Neuronal stem cell (in vitro differentiated cells): Measurements from ENCODE around the gene ZNF438.

Experiments
- DNase-seq: peaks from one replicate; pipeline ENCODE4 v3.0.0-alpha.2; 2013; ENCODE audit warnings: low spot score
- H2AFZ ChIP-seq: one replicate; pipeline ENCODE4 v1.6.1; 2013; ENCODE audit warnings: mild to moderate bottlenecking, low read length, inconsistent platforms
- H2AK5ac ChIP-seq: 2 replicates; pipeline ENCODE4 v1.6.1; 2013; ENCODE audit warnings: low read depth, mild to moderate bottlenecking, inconsistent platforms, low read length, moderate library complexity, mixed read lengths
- H2BK120ac ChIP-seq: 2 replicates; pipeline ENCODE4 v1.6.1; 2013; ENCODE audit warnings: low read depth, mild to moderate bottlenecking, inconsistent platforms, low read length, moderate library complexity, mixed read lengths
- H2BK12ac ChIP-seq: one replicate; pipeline ENCODE4 v1.6.1; 2013; ENCODE audit warnings: low read length, inconsistent platforms
- H2BK15ac ChIP-seq: 2 replicates; pipeline ENCODE4 v1.6.1; 2013; ENCODE audit warnings: mild to moderate bottlenecking, low read length, inconsistent platforms, mixed read lengths
- H2BK5ac ChIP-seq: one replicate; pipeline ENCODE4 v1.6.1; 2013; ENCODE audit warnings: inconsistent platforms, mild to moderate bottlenecking, low read length, moderate library complexity
- H3K14ac ChIP-seq: one replicate; pipeline ENCODE4 v1.6.1; 2013; ENCODE audit warnings: low read length, inconsistent platforms
- H3K18ac ChIP-seq: 2 replicates; pipeline ENCODE4 v1.6.1; 2013; ENCODE audit warnings: low read length, inconsistent platforms
- H3K23ac ChIP-seq: 2 replicates; pipeline ENCODE4 v1.6.1; 2013; ENCODE audit warnings: low read depth, mild to moderate bottlenecking, mixed read lengths, low read length, inconsistent platforms; ENCODE audit not compliant: poor library complexity
- H3K27ac ChIP-seq: replicated peaks from 3 replicates; pipeline ENCODE4 v1.5.1; 2013; ENCODE audit warnings: low read length, inconsistent platforms
- H3K27me3 ChIP-seq, 3 experiments: 2 replicates each; pipeline ENCODE4 v1.6.1; 2013; ENCODE audit warnings: low read length in 3 of 3, mild to moderate bottlenecking in 2 of 3, inconsistent platforms in 1 of 3, low read depth in 1 of 3, mixed read lengths in 1 of 3, moderate library complexity in 1 of 3; ENCODE audit not compliant: control insufficient read depth in 3 of 3, insufficient read depth in 3 of 3
- H3K36me3 ChIP-seq, 2 donors: replicated peaks in 1 of 2; 2 replicates each; pipeline ENCODE4 v1.6.1; 2013; ENCODE audit warnings: low read length in 2 of 2; ENCODE audit not compliant: control insufficient read depth in 2 of 2, insufficient read depth in 2 of 2
- H3K4ac ChIP-seq: 2 replicates; pipeline ENCODE4 v1.6.1; 2013; ENCODE audit warnings: inconsistent platforms, mild to moderate bottlenecking, low read length, moderate library complexity
- H3K4me1 ChIP-seq, 2 donors: 1 replicate in 1 of 2; 2 replicates in 1 of 2; pipeline ENCODE4 v1.6.1; 2013; ENCODE audit warnings: low read length in 2 of 2, low read depth in 1 of 2; ENCODE audit not compliant: control insufficient read depth in 2 of 2, insufficient read depth in 1 of 2
- H3K4me2 ChIP-seq: one replicate; pipeline ENCODE4 v1.6.1; 2013; ENCODE audit warnings: mild to moderate bottlenecking, low read length, inconsistent platforms; ENCODE audit not compliant: insufficient read depth, poor library complexity, severe bottlenecking
- H3K4me3 ChIP-seq, 2 donors: 2 replicates each; pipeline ENCODE4 v1.5.1; 2013; ENCODE audit warnings: low read length in 2 of 2, mild to moderate bottlenecking in 2 of 2, inconsistent platforms in 1 of 2, moderate library complexity in 1 of 2
- H3K79me1 ChIP-seq: one replicate; pipeline ENCODE4 v1.6.1; 2013; ENCODE audit warnings: low read depth, mild to moderate bottlenecking, inconsistent platforms, low read length, moderate library complexity
- H3K9ac ChIP-seq: one replicate; pipeline ENCODE4 v1.6.1; 2013; ENCODE audit warnings: mild to moderate bottlenecking, low read depth, low read length, inconsistent platforms; ENCODE audit not compliant: poor library complexity
- H3K9me3 ChIP-seq, 2 donors: replicated peaks in 1 of 2; 2 replicates each; pipeline versions ENCODE3 to v1.6.1; 2013; ENCODE audit warnings: low read length in 2 of 2, mild to moderate bottlenecking in 2 of 2, inconsistent platforms in 1 of 2, low read depth in 1 of 2, mixed read lengths in 1 of 2, moderate library complexity in 1 of 2; ENCODE audit not compliant: control insufficient read depth in 2 of 2, insufficient read depth in 1 of 2
- H4K8ac ChIP-seq: one replicate; pipeline ENCODE4 v1.6.1; 2013; ENCODE audit warnings: low read depth, mild to moderate bottlenecking, inconsistent platforms, low read length, moderate library complexity
- H4K91ac ChIP-seq: one replicate; pipeline ENCODE4 v1.6.1; 2013; ENCODE audit warnings: low read length, low read depth, mild to moderate bottlenecking, inconsistent platforms; ENCODE audit not compliant: poor library complexity
- WGBS, 2 donors: extraction: QIAGEN DNeasy Blood & Tissue Kit; methylation state at CpG; one replicate each; pipeline ENCODE4 v1.1.7; 2013; ENCODE audit warnings: missing lambda C conversion rate in 2 of 2, mixed read lengths in 1 of 2; ENCODE audit not compliant: insufficient read length in 2 of 2, insufficient replicate concordance in 1 of 2; ENCODE audit errors: extremely low coverage in 2 of 2; 5-methylcytosine and 5-hydroxymethylcytosine counted together

ZNF438 gene

DNA sequence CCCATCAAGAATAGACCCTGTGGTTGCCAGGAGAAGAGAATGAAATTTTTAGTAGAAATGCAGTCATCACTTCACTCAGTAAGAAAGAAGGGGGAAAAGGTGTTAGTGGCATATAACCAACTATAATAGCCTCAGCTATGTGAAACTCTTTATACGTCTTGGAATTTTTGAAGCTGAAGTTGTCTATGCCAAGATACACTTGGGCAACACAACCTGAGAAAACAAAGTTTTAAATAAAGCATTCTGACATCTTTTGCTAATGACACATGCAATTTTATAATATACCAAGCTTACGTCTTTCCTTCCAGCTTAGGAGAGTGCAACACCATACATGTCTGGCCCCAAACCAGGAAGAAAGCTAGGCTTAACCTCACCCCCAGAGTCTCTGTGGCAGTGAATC, 40.8 kb upstream of the ZNF438 start:
- Histone ChIP-seq H3K4me1 (no peaks in the 10 kb centered on the region), H3K27me3 (no peaks in the 10 kb centered on the region), H2BK12ac (no peak overlapping the region), H3K36me3 (no peaks in the 10 kb centered on the region), H4K91ac (no peak overlapping the region), H2BK120ac (no peak overlapping the region), H2AK5ac (no peak overlapping the region), H2AFZ (no peak overlapping the region), H3K9ac (no peak overlapping the region), H2BK5ac (no peak overlapping the region), H2BK15ac (no peak overlapping the region), H4K8ac (no peak overlapping the region), H3K27ac (no peak overlapping the region), H3K79me1 (no peaks in the 10 kb centered on the region), H3K4me3 (no peak overlapping the region), H3K9me3 (no peaks in the 10 kb centered on the region), H3K18ac (no peak overlapping the region), H3K4me2 (no peak overlapping the region), H3K23ac (no peak overlapping the region), H3K14ac (no peak overlapping the region), H3K4ac (no peak overlapping the region)
- no peak for DNase-seq
- no CpG with 5 or more reads among the region's 2 CpGs for WGBS, 2 donors

DNA sequence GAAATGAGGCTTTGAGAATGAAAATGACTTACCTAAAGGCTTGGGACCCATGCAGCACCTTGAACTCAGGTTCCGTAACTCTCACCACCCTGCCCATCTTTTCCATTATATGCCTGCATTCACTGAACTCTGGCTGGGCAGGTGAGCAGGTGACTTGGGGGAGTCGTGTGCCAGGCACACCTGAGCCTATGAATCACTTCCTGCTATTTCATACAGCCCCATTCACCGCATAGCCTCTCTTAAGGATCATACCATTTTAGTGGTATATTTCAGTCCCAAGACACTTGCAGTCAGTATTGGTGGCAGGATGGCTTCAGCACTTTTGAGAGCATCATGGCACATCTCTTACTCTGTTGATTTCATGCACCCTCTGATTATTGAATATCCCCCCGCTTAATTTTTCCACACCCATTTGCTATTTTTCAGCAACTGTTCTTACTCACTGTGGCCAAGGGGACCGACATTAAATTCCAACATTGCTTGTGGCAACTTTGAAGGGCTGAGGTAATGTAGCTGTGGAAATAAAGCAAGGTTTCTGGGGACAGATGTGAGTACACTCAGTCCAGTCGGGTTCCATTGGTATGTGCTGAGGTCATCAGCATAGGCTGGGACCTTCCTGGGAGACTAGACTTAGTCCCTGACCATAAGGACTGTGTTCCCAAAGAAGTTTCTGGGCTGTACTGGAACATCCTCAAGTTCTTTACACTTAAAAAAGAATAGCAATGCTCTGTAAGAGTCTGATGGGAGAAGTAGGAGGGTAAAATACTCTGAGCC, 39.8 kb upstream of the ZNF438 start:
- no peaks in the 10 kb centered on the region for H3K9me3 ChIP-seq
- no peaks in the 10 kb centered on the region for H3K79me1 ChIP-seq
- no peak overlapping the region for H4K8ac ChIP-seq
- no peaks in the 10 kb centered on the region for H3K36me3 ChIP-seq
- no CpG with 5 or more reads among the region's 6 CpGs for WGBS, 2 donors
- no peak overlapping the region for H4K91ac ChIP-seq
- H3K4me1 ChIP-seq = no peaks in the 10 kb centered on the region
- no peak overlapping the region for H2BK12ac ChIP-seq
- no peak overlapping the region for H3K4me2 ChIP-seq
- H3K14ac ChIP-seq = no peak overlapping the region
- no peak overlapping the region for H2AFZ ChIP-seq
- no peak overlapping the region for H3K4me3 ChIP-seq
- no peak overlapping the region for H3K18ac ChIP-seq
- no peak overlapping the region for H2BK5ac ChIP-seq
- no peak overlapping the region for H2BK15ac ChIP-seq
- H3K27me3 ChIP-seq = no peaks in the 10 kb centered on the region
- no peak overlapping the region for H3K9ac ChIP-seq
- H3K27ac ChIP-seq = no peak overlapping the region
- no peak for DNase-seq
- H3K4ac ChIP-seq = no peak overlapping the region
- no peak overlapping the region for H3K23ac ChIP-seq
- no peak overlapping the region for H2AK5ac ChIP-seq
- no peak overlapping the region for H2BK120ac ChIP-seq

DNA sequence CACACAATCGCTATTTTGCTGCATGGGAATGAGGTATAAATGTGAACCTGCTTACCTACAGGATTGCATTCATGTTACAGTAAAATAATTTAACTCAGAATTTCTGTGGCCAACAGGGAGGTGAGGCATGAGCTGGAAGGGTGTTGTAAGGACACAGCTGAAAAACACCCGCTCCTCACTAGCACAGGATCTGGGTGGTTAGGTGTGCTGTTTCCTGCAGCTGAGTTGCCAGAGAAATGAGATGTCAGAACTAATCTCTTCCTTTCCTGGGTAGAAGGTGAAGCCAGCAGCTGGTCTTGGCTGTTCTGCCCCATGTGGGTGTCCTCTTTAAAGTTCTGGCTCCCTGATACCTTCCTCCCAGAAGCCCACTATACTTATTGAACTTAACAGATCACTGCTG, 39.0 kb upstream of the ZNF438 start:
- Histone ChIP-seq H3K4me1 (no peaks in the 10 kb centered on the region), H2BK15ac (no peak overlapping the region), H2BK120ac (no peak overlapping the region), H3K23ac (no peak overlapping the region), H2AFZ (no peak overlapping the region), H2BK5ac (no peak overlapping the region), H4K91ac (no peak overlapping the region), H3K36me3 (no peaks in the 10 kb centered on the region), H3K4me2 (no peak overlapping the region), H3K27me3 (no peaks in the 10 kb centered on the region), H4K8ac (no peak overlapping the region), H3K27ac (no peak overlapping the region), H3K9ac (no peak overlapping the region), H3K14ac (no peak overlapping the region), H3K18ac (peak overlapping the region; percentile 67), H3K79me1 (no peaks in the 10 kb centered on the region), H3K9me3 (no peaks in the 10 kb centered on the region), H2AK5ac (no peak overlapping the region), H2BK12ac (no peak overlapping the region), H3K4me3 (no peak overlapping the region), H3K4ac (no peak overlapping the region)
- WGBS, 2 donors = no CpG with 5 or more reads among the region's 2 CpGs
- no peak for DNase-seq

DNA sequence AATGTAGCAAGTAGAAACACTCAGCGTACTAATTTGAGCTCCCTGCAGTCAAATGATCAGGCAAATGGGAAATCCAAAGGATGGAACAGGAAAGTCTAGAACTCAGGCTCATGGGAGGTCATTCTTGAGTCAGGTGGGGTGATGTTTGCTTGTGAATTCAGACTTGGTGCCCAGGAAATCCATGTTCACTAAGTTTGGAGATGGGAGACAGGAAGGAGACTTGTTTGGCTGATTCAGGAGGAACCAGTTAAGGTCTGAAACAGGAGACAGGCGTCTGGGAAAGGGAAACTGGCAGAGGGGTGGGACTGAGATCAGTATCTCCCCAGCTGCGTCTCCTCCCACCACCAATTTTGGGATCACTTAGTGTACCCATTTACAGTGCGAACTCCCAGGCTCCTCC, 38.4 kb upstream of the ZNF438 start:
- Histone ChIP-seq H3K9ac (no peak overlapping the region), H3K18ac (no peak overlapping the region), H2BK12ac (no peak overlapping the region), H2BK5ac (no peak overlapping the region), H3K36me3 (no peaks in the 10 kb centered on the region), H4K8ac (no peak overlapping the region), H3K4me2 (no peak overlapping the region), H3K27me3 (no peaks in the 10 kb centered on the region), H3K79me1 (no peaks in the 10 kb centered on the region), H2BK120ac (no peak overlapping the region), H3K27ac (no peak overlapping the region), H2AFZ (no peak overlapping the region), H3K14ac (no peak overlapping the region), H2AK5ac (no peak overlapping the region), H3K4ac (no peak overlapping the region), H4K91ac (no peak overlapping the region), H3K23ac (no peak overlapping the region), H3K4me1 (no peaks in the 10 kb centered on the region), H3K9me3 (no peaks in the 10 kb centered on the region), H3K4me3 (no peak overlapping the region), H2BK15ac (no peak overlapping the region)
- no peak for DNase-seq
- WGBS, 2 donors = no CpG with 5 or more reads among the region's 4 CpGs
